Fibroblast of pulmonary artery (primary cell): ENCODE measurements around the gene LNX2.

Experiments
- DNase-seq: peaks from one replicate; pipeline ENCODE4 v3.0.0-alpha.2; 2010; ENCODE audit warnings: low read depth
- H3K4me3 ChIP-seq: replicated peaks from 2 replicates; pipeline ENCODE4 v1.5.1; 2011; ENCODE audit warnings: low read depth, mild to moderate bottlenecking, control low read depth, low read length, moderate library complexity
- TF ChIP-seq, protein P1 (sequence below): IDR thresholded peaks from 2 replicates; pipeline ENCODE4 v1.5.1; 2011; ENCODE audit warnings: mild to moderate bottlenecking, control low read depth, low read length, inconsistent platforms; ENCODE audit errors: missing control alignments

Gene LNX2

GRCh38 chr13:27496006-27496405 lies 124.3 kb downstream of the LNX2 start:
- no peak overlapping the region for H3K4me3 ChIP-seq
- no peak for DNase-seq
- TF ChIP-seq, protein P1, sequence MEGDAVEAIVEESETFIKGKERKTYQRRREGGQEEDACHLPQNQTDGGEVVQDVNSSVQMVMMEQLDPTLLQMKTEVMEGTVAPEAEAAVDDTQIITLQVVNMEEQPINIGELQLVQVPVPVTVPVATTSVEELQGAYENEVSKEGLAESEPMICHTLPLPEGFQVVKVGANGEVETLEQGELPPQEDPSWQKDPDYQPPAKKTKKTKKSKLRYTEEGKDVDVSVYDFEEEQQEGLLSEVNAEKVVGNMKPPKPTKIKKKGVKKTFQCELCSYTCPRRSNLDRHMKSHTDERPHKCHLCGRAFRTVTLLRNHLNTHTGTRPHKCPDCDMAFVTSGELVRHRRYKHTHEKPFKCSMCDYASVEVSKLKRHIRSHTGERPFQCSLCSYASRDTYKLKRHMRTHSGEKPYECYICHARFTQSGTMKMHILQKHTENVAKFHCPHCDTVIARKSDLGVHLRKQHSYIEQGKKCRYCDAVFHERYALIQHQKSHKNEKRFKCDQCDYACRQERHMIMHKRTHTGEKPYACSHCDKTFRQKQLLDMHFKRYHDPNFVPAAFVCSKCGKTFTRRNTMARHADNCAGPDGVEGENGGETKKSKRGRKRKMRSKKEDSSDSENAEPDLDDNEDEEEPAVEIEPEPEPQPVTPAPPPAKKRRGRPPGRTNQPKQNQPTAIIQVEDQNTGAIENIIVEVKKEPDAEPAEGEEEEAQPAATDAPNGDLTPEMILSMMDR, result no peak
